ENCODE measurements around the gene CASKIN2.

Gene CASKIN2

GRCh38 chr17:75539967-75540729 lies 24.8 kb upstream of the CASKIN2 start:
- Histone ChIP-seq H3K4me1 (ENCODE audit: control insufficient read depth, low read length) (no peaks in the 10 kb centered on the region), H3K79me2 (ENCODE audit: control insufficient read depth, low read length) (no peaks in the 10 kb centered on the region), H3K9me2 (replicated peaks; ENCODE audit: control insufficient read depth, low read length) (no peaks in the 10 kb centered on the region), H4K20me1 (ENCODE audit: control insufficient read depth, insufficient read depth, low read depth, low read length) (no peaks in the 10 kb centered on the region), H3K9me3 (ENCODE audit: control insufficient read depth, insufficient read depth, low read length) (no peaks in the 10 kb centered on the region), H3F3A (ENCODE audit: control insufficient read depth, insufficient read depth) (no peaks in the 10 kb centered on the region), H3K4me3 (ENCODE audit: low read length) (no peak overlapping the region), H3K4me2 (ENCODE audit: low read length) (no peak overlapping the region), H3K27me3 (ENCODE audit: control insufficient read depth, low read length) (no peaks in the 10 kb centered on the region), H3K27ac (ENCODE audit: low read depth, low read length) (no peak overlapping the region), H3K36me3 (ENCODE audit: control insufficient read depth, low read length) (no peaks in the 10 kb centered on the region)
- TF ChIP-seq CTCF (IDR thresholded peaks at IDR 0.05; ENCODE audit: low read depth, low read length, poor library complexity, severe bottlenecking), result no peak

- Histone ChIP-seq H3K9me3 (ENCODE audit: control insufficient read depth, insufficient read depth, low read length) (no peaks in the 10 kb centered on the region), H3F3A (ENCODE audit: control insufficient read depth, insufficient read depth) (no peaks in the 10 kb centered on the region), H3K9me2 (replicated peaks; ENCODE audit: control insufficient read depth, low read length) (no peaks in the 10 kb centered on the region), H3K27me3 (ENCODE audit: control insufficient read depth, low read length) (no peaks in the 10 kb centered on the region), H3K4me1 (ENCODE audit: control insufficient read depth, low read length) (no peaks in the 10 kb centered on the region), H3K4me2 (ENCODE audit: low read length) (no peak overlapping the region), H3K4me3 (ENCODE audit: low read length) (no peak overlapping the region), H3K36me3 (ENCODE audit: control insufficient read depth, low read length) (no peaks in the 10 kb centered on the region), H4K20me1 (ENCODE audit: control insufficient read depth, insufficient read depth, low read depth, low read length) (no peaks in the 10 kb centered on the region), H3K27ac (ENCODE audit: low read depth, low read length) (no peak overlapping the region), H3K79me2 (ENCODE audit: control insufficient read depth, low read length) (no peaks in the 10 kb centered on the region)
- TF ChIP-seq EZH2phosphoT487 (IDR thresholded peaks at IDR 0.05; ENCODE audit: borderline replicate concordance, low read length), result no peak
- no peak for TF ChIP-seq CTCF (IDR thresholded peaks at IDR 0.05; ENCODE audit: low read depth, low read length, poor library complexity, severe bottlenecking)
These were observed 21.0 kb upstream of the CASKIN2 start for GRCh38 chr17:75536366-75536765.

- H3K4me1 ChIP-seq (ENCODE audit: control insufficient read depth, low read length), result no peaks in the 10 kb centered on the region
- H3K9me2 ChIP-seq (replicated peaks; ENCODE audit: control insufficient read depth, low read length), result no peaks in the 10 kb centered on the region
- H3F3A ChIP-seq (ENCODE audit: control insufficient read depth, insufficient read depth), result no peaks in the 10 kb centered on the region
These were observed 20.5 kb upstream of the CASKIN2 start for GRCh38 chr17:75535871-75536270.

More at GRCh38 chr17:75535871-75536270, 20.5 kb upstream of the CASKIN2 start:
- TF ChIP-seq CTCF (IDR thresholded peaks at IDR 0.05; ENCODE audit: low read depth, low read length, poor library complexity, severe bottlenecking), result no peak
- TF ChIP-seq EZH2phosphoT487 (IDR thresholded peaks at IDR 0.05; ENCODE audit: borderline replicate concordance, low read length), result no peak
- Histone ChIP-seq H3K36me3 (ENCODE audit: control insufficient read depth, low read length) (no peaks in the 10 kb centered on the region), H3K79me2 (ENCODE audit: control insufficient read depth, low read length) (no peaks in the 10 kb centered on the region), H4K20me1 (ENCODE audit: control insufficient read depth, insufficient read depth, low read depth, low read length) (no peaks in the 10 kb centered on the region), H3K4me3 (ENCODE audit: low read length) (no peak overlapping the region), H3K9me3 (ENCODE audit: control insufficient read depth, insufficient read depth, low read length) (no peaks in the 10 kb centered on the region), H3K4me2 (ENCODE audit: low read length) (no peak overlapping the region), H3K27me3 (ENCODE audit: control insufficient read depth, low read length) (no peaks in the 10 kb centered on the region), H3K27ac (ENCODE audit: low read depth, low read length) (no peak overlapping the region)
